Upper lobe of left lung (tissue), 6 donors: ENCODE measurements around the gene RFX1. TPM values are rescaled to one million over a fixed set of nuclear protein-coding genes. Genes with fewer than 3 reads are reported as not detected.
"Not testable (repeated sequence)": the region's sequence is repeated elsewhere in the genome, so short reads cannot be mapped to it uniquely, and the experiment has no call there.

Source experiments
- ATAC-seq, 2 donors: fragments of 200-7000 bp; cut with Tn5 transposase; one replicate each; pipeline ENCODE4 v1.9.1; 2022; ENCODE audit warnings: mild to moderate bottlenecking in 2 of 2, moderate library complexity in 2 of 2; ENCODE audit not compliant: low FRiP score in 2 of 2
- DNase-seq, 2 donors: peaks; one replicate each; pipeline ENCODE4 v3.0.0-alpha.2; 2019 to 2020
- H3K27ac ChIP-seq, 4 donors: fragments of 200-600 bp; sonication (generic); one replicate each; pipeline ENCODE4 v1.5.1; 2016 to 2019
- H3K27me3 ChIP-seq, 4 donors: fragments of 200-600 bp; sonication (generic); one replicate each; pipeline ENCODE4 v1.5.1; 2017 to 2019
- H3K36me3 ChIP-seq, 4 donors: fragments of 200-600 bp; sonication (generic); one replicate each; pipeline ENCODE4 v1.5.1; 2016 to 2019
- H3K4me1 ChIP-seq, 4 donors: fragments of 200-600 bp; sonication (generic); one replicate each; pipeline ENCODE4 v1.5.1; 2018 to 2019
- H3K4me3 ChIP-seq, 4 donors: fragments of 200-600 bp; sonication (generic); one replicate each; pipeline ENCODE4 v1.5.1; 2017 to 2019; ENCODE audit warnings: mild to moderate bottlenecking in 2 of 4, moderate library complexity in 1 of 4
- H3K9me3 ChIP-seq, 4 donors: fragments of 200-600 bp; sonication (generic); one replicate each; pipeline ENCODE4 v1.5.1; 2018 to 2019
- EP300 ChIP-seq, 4 donors: sonication (generic); formaldehyde crosslinking; IDR thresholded peaks; one replicate each; pipeline ENCODE4 v1.5.1; 2017; ENCODE audit warnings: antibody characterized with exemption in 4 of 4, control low read depth in 2 of 4
- POLR2A ChIP-seq, 4 donors: fragments of 450-650 bp; IDR thresholded peaks; one replicate each; pipeline ENCODE4 v1.5.1; 2016 to 2017; ENCODE audit warnings: antibody characterized with exemption in 4 of 4, mild to moderate bottlenecking in 2 of 4
- POLR2AphosphoS5 ChIP-seq, 2 donors: sonication (generic); formaldehyde crosslinking; IDR thresholded peaks; one replicate each; pipeline ENCODE4 v1.5.1; 2017; ENCODE audit warnings: antibody characterized with exemption in 2 of 2
- WGBS, 2 donors: methylation state at CpG; one replicate each; pipeline ENCODE4 v1.1.5; 2017 to 2018; 5-methylcytosine and 5-hydroxymethylcytosine counted together
- total RNA-seq, 6 donors: library from RNA; depleted of rRNA in 4 of 6; stranded (reverse); fragments of >200 nt in 4 of 6; gene quantifications; one replicate each; pipeline versions ENCODE4 v1.1.0 to v1.2.1, GENCODE V29; 2016 to 2021
- TF ChIP-seq, protein P1 (sequence below), 6 experiments: fragments of 450-650 bp in 4 of 6; fragments of 200-600 bp in 2 of 6; sonication (generic) in 2 of 6; IDR thresholded peaks; one replicate each; pipeline ENCODE4 v1.5.1; 2016 to 2019; ENCODE audit warnings: antibody characterized with exemption in 6 of 6
- donor health status: DM: no; HTN: no; CAD: no; lungs with moderate emphysema.
- donor health status: DM: no; HTN: yes; CAD: no; lungs with severe emphysema.

The RFX1 gene
- total RNA-seq, 6 donors from 2014 or later = 6.0 to 22.3 (median 15.5) TPM

DNA sequence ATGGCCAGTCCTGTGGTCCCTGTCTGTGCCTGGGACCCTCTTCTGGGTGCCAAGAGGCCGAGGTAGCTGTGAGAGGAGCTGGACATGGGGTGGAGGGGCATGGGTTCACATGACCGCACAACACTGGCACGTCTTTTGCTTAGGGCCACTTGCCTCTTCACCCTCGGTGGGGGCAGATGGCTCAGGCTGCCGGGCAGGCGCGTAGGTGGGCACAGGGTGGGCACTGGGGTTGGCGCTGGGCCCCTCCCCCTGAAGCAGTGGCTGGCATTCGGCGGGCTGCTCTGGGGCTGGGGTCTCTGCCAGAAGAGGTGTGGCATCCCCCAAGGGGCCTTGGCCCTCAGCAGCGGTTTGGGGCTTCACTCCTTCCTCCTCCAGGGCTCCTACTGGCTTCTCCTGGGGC is 47.4 kb upstream of the RFX1 start:
- H3K27ac ChIP-seq = no peak overlapping the region
- H3K9me3 ChIP-seq = no peaks in the 10 kb centered on the region
- no peak overlapping the region for H3K4me3 ChIP-seq
- ATAC-seq (peak in 1 of 2 donors; percentile 8), DNase-seq (peak in 1 of 2 donors; percentile 76)
- peak in 1 of 4 donors; percentile 12 for TF ChIP-seq POLR2A (IDR thresholded peaks at IDR 0.05)
- TF ChIP-seq, protein P1, sequence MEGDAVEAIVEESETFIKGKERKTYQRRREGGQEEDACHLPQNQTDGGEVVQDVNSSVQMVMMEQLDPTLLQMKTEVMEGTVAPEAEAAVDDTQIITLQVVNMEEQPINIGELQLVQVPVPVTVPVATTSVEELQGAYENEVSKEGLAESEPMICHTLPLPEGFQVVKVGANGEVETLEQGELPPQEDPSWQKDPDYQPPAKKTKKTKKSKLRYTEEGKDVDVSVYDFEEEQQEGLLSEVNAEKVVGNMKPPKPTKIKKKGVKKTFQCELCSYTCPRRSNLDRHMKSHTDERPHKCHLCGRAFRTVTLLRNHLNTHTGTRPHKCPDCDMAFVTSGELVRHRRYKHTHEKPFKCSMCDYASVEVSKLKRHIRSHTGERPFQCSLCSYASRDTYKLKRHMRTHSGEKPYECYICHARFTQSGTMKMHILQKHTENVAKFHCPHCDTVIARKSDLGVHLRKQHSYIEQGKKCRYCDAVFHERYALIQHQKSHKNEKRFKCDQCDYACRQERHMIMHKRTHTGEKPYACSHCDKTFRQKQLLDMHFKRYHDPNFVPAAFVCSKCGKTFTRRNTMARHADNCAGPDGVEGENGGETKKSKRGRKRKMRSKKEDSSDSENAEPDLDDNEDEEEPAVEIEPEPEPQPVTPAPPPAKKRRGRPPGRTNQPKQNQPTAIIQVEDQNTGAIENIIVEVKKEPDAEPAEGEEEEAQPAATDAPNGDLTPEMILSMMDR (IDR thresholded peaks at IDR 0.05) = no peak
- peaks cover 0 to 14% (median 2%) of the 10 kb centered on the region in 4 donors for H3K27me3 ChIP-seq
- H3K36me3 ChIP-seq = peaks cover 0 to 23% (median 12%) of the 10 kb centered on the region in 4 donors
- 87 to 98% methylated on average over 5 of the region's 11 CpGs for WGBS, 2 donors
- peaks cover 10 to 14% (median 14%) of the 10 kb centered on the region in 4 donors for H3K4me1 ChIP-seq

DNA sequence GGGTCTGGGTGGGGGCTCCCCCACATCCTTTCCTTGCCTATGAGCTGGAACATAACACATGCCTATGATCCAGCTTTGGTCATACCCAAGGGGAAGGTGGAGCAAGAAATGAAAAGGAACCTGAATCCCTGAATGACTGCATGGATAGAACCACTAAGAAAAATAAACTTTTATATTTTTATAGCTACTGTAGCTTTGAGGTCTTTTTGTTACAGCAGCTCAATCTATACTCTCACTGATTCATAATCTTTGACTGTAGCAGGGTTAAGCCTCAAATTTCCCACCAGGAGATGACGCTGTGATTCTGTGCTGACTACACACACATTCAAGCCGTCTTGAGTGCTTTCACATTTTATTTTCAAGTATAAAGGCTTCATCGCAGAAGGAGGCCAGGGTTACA is 46.9 kb upstream of the RFX1 start:
- TF ChIP-seq POLR2AphosphoS5 (IDR thresholded peaks at IDR 0.05) (no peak), POLR2A (IDR thresholded peaks at IDR 0.05) (no peak), EP300 (IDR thresholded peaks at IDR 0.05) (no peak)
- TF ChIP-seq, protein P1 (IDR thresholded peaks at IDR 0.05) = no peak
- no peak for DNase-seq
- no peak overlapping the region for H3K4me3 ChIP-seq
- peaks cover 10 to 13% (median 11%) of the 10 kb centered on the region in 4 donors for H3K4me1 ChIP-seq
- ATAC-seq = no peak
- H3K27me3 ChIP-seq = peaks cover 0 to 10% (median 2%) of the 10 kb centered on the region in 4 donors
- H3K27ac ChIP-seq = no peak overlapping the region
- H3K36me3 ChIP-seq = peaks cover 0 to 23% (median 12%) of the 10 kb centered on the region in 4 donors
- WGBS, 2 donors = 87 to 93% methylated on average over 3 of the region's 3 CpGs
- H3K9me3 ChIP-seq = no peaks in the 10 kb centered on the region

DNA sequence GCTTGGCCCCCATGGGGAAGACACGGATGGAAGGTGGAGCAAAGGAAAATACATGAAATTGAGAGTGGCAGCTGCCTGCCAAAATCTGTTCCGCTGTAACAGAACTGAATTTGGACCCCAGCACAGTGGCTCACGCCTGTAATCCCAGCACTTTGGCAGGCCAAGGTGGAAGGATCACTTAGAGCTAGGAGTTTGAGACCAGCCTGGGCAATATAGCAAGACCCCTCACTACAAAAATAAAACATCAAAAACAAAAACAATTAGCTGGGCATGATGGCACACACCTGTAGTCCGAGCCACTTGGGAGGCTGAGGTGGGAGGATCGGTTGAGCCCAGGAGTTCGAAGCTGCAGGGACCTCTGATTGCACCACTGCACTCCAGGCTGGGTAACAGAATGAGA is 46.4 kb upstream of the RFX1 start:
- H3K9me3 ChIP-seq = no peaks in the 10 kb centered on the region
- 92 to 95% methylated on average over 6 of the region's 6 CpGs for WGBS, 2 donors
- TF ChIP-seq POLR2AphosphoS5 (IDR thresholded peaks at IDR 0.05) (no peak), EP300 (IDR thresholded peaks at IDR 0.05) (no peak), POLR2A (IDR thresholded peaks at IDR 0.05) (no peak)
- TF ChIP-seq, protein P1 (IDR thresholded peaks at IDR 0.05) = no peak
- peaks cover 0 to 23% (median 12%) of the 10 kb centered on the region in 4 donors for H3K36me3 ChIP-seq
- no peak overlapping the region for H3K4me3 ChIP-seq
- ATAC-seq (no peak), DNase-seq (no peak)
- peaks cover 0 to 5% (median 0%) of the 10 kb centered on the region in 4 donors for H3K27me3 ChIP-seq
- H3K27ac ChIP-seq = no peak overlapping the region
- peaks cover 6 to 7% (median 6%) of the 10 kb centered on the region in 4 donors for H3K4me1 ChIP-seq

DNA sequence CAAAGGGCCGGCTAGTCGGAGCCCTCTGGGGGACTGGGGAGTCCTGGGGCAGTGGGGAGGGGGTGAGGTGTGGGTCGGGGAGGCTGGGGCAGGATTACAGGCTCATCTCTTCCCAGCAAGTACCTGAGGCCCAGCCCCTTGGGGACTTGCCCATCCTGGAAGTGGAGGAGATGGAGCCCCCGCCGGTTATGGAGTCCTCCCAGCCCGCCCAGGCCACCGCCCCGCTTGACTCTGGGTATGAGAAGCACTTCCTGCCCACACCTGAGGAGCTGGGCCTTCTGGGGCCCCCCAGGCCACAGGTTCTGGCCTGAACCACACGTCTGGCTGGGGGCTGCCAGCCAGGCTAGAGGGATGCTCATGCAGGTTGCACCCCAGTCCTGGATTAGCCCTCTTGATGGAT is 45.9 kb upstream of the RFX1 start:
- TF ChIP-seq POLR2A (IDR thresholded peaks at IDR 0.05) (no peak), EP300 (IDR thresholded peaks at IDR 0.05) (no peak), POLR2AphosphoS5 (IDR thresholded peaks at IDR 0.05) (no peak)
- TF ChIP-seq, protein P1 (IDR thresholded peaks at IDR 0.05) = no peak
- H3K4me1 ChIP-seq = peaks cover under 1 to 2% (median 1%) of the 10 kb centered on the region in 4 donors
- WGBS, 2 donors = 95 to 100% methylated on average over 1 to 7 of the region's 9 CpGs
- no peak for ATAC-seq
- no peaks in the 10 kb centered on the region for H3K9me3 ChIP-seq
- H3K4me3 ChIP-seq = no peak overlapping the region
- peaks cover 0 to 23% (median 12%) of the 10 kb centered on the region in 4 donors for H3K36me3 ChIP-seq
- DNase-seq = peak in 1 of 2 donors; percentile 78
- H3K27ac ChIP-seq = no peak overlapping the region
- H3K27me3 ChIP-seq = peaks cover 0 to under 1% (median 0%) of the 10 kb centered on the region in 4 donors

DNA sequence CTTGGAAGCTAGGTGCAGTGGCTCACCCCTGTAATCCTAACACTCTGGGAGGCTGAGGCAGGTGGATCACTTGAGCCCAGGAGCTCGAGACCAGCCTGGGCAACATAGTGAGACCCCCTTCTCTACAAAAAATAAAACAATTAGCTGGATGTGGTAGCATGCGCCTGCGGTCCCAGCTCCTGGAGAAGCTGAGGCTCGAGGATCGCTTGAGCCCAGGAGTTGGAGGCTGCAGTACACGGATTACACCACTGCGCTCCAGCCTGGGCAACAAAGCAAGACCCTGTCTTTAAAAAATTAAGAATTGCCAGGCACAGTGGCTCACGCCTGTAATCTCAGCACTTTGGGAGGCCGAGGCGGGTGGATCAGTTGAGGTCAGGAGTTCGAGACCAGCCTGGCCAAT is 44.8 kb upstream of the RFX1 start:
- 89 to 92% methylated on average over 10 to 11 of the region's 11 CpGs for WGBS, 2 donors
- peaks cover 0 to 29% (median 14%) of the 10 kb centered on the region in 4 donors for H3K36me3 ChIP-seq
- not testable (repeated sequence) for DNase-seq, H3K4me3 ChIP-seq, H3K27me3 ChIP-seq, H3K4me1 ChIP-seq, H3K27ac ChIP-seq, H3K9me3 ChIP-seq, ATAC-seq
